GM18870 (cell line): ENCODE measurements around the gene C15orf61.

Experiments used
- ATAC-seq: cut with Tn5 transposase; IDR thresholded peaks from one replicate; pipeline ENCODE4 v1.9.1; 2021; ENCODE audit warnings: moderate library complexity; ENCODE audit not compliant: unreplicated experiment

The C15orf61 gene

GRCh38 chr15:67548862-67549651 lies 28.1 kb downstream of the C15orf61 start:
- ATAC-seq = no peak

DNA sequence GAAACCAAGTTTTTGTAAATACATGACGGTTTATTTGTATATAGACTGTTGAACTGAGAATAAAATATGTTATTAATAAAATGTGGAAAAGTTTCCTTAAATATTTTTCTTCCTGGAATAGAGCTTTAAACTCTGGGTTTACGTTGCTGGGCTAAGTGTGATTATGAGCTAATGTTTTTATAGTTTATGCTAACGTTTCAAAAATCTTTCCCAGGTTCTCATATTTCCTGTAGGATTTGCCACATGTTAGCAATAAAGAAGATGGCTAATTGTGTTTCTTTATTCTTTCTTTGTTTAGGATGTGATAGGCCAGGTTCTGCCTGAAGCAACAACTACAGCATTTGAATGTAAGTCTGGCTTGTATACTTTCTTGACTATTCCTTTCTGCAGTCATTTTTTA lies 28.8 kb downstream of the C15orf61 start:
- ATAC-seq = no peak

- ATAC-seq = no peak
Observed at GRCh38 chr15:67550522-67550921, 29.6 kb downstream of the C15orf61 start.

DNA sequence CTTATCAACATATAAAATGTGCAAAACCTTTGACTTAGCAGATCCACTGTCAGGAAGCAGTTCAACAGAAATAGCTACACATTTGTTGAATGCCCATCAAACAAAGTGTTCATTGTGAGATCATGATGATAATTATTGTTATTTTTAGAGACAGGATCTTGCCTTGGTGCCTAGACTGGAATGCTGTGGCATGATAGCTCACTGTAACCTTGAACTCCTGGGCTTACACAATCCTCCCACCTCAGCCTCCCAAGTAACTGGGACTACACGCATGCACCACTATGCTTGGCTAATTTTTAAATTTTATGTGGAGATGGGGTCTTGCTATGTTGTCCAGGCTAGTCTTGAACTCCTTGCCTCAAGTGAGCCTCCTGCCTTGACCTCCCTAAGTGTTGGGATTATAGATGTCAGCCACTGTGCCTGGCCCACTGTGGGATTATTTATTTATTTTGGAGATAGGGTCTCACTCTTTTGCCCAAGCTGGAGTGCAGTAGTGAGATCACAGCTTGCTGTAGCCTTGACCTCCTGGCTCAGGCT lies 30.3 kb downstream of the C15orf61 start:
- no peak for ATAC-seq

GRCh38 chr15:67554580-67554979 lies 33.6 kb downstream of the C15orf61 start:
- ATAC-seq = no peak

GRCh38 chr15:67556976-67557570 lies 36.1 kb downstream of the C15orf61 start:
- no peak for ATAC-seq

DNA sequence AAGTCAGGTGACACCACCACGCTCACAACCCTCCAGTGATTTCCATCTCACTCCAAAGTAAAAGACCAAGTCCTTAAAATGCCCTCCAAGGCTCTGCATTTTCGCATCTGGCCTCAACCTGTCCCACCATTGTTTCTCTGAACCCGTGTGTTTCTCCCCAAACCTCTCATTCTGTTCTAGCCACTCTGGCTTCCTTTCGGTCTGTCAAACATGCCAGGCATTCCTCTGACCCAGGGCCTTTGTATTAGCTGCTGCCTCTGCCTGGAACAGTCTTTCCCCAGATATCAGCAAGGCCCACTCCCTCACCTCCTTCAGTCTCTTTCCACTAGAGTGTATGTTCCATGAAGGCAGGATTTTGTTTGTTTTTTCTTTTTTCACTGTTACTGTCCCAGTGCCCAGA lies 37.6 kb downstream of the C15orf61 start:
- ATAC-seq = no peak

GRCh38 chr15:67559158-67559557 lies 38.2 kb downstream of the C15orf61 start:
- no peak for ATAC-seq

DNA sequence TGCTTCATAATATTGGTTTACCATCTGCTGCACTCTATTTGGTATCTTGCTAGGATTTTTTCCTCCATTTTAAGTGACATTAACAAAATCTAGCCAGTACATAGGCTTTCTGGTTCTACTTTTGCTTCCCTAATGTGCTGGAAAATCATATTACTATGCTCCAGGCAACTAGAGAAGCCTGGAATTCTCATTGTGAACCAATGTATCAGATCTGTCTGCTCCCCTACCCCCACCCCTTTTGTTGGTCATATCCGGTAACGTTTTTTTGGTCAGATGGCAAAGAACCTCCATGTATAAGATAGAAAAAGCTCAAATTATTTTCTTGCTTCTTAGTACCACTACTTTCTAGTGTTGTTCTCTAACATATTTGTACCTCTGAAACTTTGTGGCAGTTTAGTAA lies 38.6 kb downstream of the C15orf61 start:
- no peak for ATAC-seq

- no peak for ATAC-seq
Observed at GRCh38 chr15:67560320-67560719, 39.4 kb downstream of the C15orf61 start.

DNA sequence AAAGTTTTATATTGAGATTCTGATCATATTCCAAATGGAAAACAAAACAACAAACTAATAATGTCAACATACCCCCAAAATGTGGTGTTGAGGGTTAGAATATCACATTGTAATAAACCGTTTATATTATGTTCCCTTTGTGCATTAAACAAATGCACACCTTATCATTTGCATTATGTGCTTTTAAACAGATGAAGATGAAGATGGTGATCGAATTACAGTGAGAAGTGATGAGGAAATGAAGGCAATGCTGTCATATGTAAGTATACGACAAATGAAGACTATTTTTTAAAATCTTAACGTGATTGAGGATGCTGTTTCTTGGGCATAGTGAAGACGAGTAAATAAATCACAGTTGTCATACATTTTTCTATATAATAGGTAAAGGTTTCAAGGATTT lies 42.2 kb downstream of the C15orf61 start:
- no peak for ATAC-seq

GRCh38 chr15:67564021-67564967 lies 43.4 kb downstream of the C15orf61 start:
- ATAC-seq = peak; percentile 87

DNA sequence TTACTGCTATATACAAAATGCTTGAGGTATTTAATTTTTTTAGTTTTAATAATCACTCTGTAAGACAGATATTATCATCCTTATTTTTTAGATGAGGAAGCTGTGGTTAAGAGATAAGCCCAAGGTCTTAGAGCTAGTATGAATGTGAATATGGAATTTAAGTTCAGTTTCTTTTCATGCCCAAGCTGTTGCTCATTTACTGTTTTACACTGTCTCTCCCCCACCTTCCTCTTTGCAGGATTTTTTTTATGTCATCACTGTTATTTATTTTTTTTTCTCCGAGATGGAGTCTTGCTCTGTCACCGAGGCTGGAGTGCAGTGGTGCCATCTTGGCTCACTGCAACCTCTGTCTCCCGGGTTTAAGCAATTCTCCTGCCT lies 44.0 kb downstream of the C15orf61 start:
- peak; percentile 31 for ATAC-seq

DNA sequence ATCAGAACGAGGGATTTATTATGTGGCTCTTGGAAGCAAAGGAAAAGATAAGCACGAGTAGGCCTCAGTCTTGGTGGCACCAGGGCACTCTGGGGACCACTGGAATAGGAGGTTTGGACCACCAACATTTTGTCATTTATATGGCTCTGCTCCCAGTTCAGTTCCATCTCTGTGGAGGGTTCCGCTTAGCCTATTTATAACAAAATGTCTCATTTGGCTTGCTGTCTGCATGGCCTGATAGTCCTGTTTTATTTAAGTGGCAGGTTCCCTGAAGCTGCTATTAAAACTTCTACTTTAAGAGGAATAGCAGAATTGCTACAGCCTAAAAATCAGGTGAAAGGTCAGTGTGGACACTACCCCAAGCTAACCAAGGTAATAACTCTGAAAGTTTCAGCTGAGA lies 48.7 kb downstream of the C15orf61 start:
- ATAC-seq = no peak

DNA sequence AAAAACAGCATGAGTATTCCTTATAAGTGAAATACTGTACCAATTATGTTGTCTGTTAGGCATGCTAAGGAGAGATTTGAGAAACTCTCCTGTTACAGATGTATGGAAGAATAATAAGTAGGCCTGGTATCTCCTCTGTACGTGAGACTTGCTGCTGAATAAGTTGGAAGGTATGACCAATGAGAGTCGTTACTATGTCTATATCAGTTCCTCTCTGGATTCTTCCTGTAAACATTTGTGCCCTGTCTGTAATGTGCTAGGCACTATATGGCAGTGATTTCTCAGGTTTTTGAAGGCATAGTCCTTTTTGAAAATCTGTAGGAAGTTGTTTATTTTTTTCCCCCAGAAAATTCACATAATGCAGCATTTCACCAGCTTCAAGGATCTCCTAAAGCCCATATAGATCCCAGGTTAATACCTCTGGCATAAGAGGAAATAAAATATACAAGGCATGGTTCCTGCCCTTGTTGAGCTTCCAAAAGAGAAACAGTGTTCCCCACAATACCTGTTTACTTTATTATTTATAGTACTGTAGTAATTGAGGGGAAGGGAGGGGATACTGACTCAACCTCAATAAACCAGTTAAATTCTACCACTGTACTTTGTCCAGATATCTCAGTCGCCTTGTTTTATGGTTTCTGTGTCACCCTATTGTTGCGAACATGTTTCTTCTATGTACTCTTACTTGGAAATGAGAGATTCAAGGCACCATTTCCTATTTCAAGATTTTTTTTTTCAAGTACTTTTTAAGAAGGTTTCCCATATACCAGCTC lies 50.1 kb downstream of the C15orf61 start:
- no peak for ATAC-seq

DNA sequence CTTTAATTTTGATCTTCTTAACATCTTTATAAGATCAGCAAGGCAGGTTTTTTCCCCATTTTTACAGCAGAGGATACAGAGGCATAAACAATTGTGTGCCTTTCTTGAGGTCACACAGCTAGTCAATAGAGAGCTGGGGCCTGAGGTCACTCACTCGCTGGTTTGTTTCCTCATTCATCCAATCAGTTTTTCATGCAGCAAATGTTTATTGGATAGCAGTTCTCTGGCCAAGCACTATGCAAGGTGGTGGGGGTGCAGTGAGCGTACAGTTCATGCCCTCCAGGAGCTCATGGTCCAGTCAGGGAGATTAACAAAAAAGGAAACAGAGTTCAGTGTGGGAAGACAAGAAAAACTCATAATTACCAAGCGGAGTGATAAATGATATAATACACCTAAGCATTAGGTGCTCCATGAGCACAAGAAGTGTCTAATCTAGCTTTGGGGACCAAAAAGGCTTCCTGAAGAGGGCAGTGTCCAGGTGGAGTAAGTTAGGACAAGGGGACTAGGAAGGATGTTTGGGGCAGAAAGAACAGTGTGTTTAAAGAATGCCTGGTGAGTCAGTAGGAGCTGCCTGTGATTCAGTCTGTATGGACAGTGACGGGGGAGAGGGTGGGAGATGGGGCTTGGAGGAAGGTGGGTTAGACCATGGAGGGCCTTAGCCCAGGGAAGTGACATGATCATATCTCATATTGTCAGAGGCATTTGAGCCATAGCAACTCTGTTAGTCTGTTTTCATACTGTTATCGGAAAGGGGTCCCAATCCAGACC lies 50.9 kb downstream of the C15orf61 start:
- no peak for ATAC-seq

- ATAC-seq = no peak
Observed at GRCh38 chr15:67573194-67573593, 52.3 kb downstream of the C15orf61 start.

DNA sequence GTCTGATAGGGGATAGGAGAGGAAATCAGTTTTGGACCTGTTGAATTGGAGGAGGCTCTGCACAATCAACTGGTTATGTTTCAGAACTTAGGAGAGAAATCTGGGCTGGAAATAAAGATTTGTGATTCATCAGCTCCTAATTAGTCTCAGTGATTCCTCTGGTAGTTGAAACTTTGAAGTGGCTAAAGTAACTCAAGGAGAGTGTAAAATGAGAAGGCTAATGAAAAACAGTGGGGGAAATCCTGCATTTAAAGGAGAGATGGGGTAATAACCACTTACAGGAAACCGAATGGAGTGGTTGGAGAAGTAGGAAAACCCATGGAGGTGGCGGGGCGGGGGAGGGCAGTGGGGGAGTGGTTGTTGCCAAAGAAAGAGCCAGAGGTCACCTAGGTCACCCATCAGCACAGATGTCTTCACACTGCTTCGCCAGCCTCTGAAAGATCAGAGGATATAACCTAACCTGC lies 54.1 kb downstream of the C15orf61 start:
- no peak for ATAC-seq

- no peak for ATAC-seq
Observed at GRCh38 chr15:67578020-67578600, 57.2 kb downstream of the C15orf61 start.
